WTC11 (cell line): ENCODE measurements around the gene PGP.

Source experiments
- IRF2 ChIP-seq: sonication (generic); formaldehyde crosslinking; IDR thresholded peaks from 2 replicates; pipeline ENCODE4 v1.8.0; 2022; ENCODE audit warnings: low read depth, missing genetic modification reagents, borderline replicate concordance
- NR2C2 ChIP-seq: sonication (generic); formaldehyde crosslinking; IDR thresholded peaks from 2 replicates; pipeline ENCODE4 v1.8.0; 2022; ENCODE audit warnings: mild to moderate bottlenecking, missing genetic modification reagents
- ZNF121 ChIP-seq: sonication (generic); formaldehyde crosslinking; IDR thresholded peaks from 2 replicates; pipeline ENCODE4 v1.8.0; 2023; ENCODE audit warnings: missing genetic modification reagents
- ZNF219 ChIP-seq: sonication (generic); formaldehyde crosslinking; IDR thresholded peaks from 2 replicates; pipeline ENCODE4 v1.8.0; 2023; ENCODE audit warnings: missing genetic modification reagents, mild to moderate bottlenecking, borderline replicate concordance
- TF ChIP-seq, protein P1 (sequence below): fragments of 200-600 bp; IDR thresholded peaks from 2 replicates; pipeline ENCODE4 v1.8.0; 2022; ENCODE audit warnings: antibody characterized with exemption
- TF ChIP-seq, protein P2 (sequence below): sonication (generic); formaldehyde crosslinking; IDR thresholded peaks from 2 replicates; pipeline ENCODE4 v1.8.1; 2022; ENCODE audit warnings: mild to moderate bottlenecking, missing genetic modification reagents, moderate library complexity, borderline replicate concordance
- TF ChIP-seq, protein P3 (sequence below): sonication (generic); formaldehyde crosslinking; IDR thresholded peaks from 2 replicates; pipeline ENCODE4 v1.8.0; 2022; ENCODE audit warnings: mild to moderate bottlenecking, missing genetic modification reagents
- TF ChIP-seq, protein P4 (sequence below): sonication (generic); formaldehyde crosslinking; IDR thresholded peaks from 2 replicates; pipeline ENCODE4 v1.8.1; 2023; ENCODE audit warnings: mild to moderate bottlenecking, missing genetic modification reagents, moderate library complexity
- TF ChIP-seq, protein P5 (sequence below): sonication (generic); formaldehyde crosslinking; IDR thresholded peaks from 2 replicates; pipeline ENCODE4 v1.8.1; 2022; ENCODE audit warnings: low read depth, missing genetic modification reagents, borderline replicate concordance
- TF ChIP-seq, protein P6 (sequence below): sonication (generic); formaldehyde crosslinking; IDR thresholded peaks from 2 replicates; pipeline ENCODE4 v1.8.1; 2023; ENCODE audit warnings: mild to moderate bottlenecking, missing genetic modification reagents
- TF ChIP-seq, protein P7 (sequence below): sonication (generic); formaldehyde crosslinking; IDR thresholded peaks from 2 replicates; pipeline ENCODE4 v1.8.0; 2023; ENCODE audit warnings: missing genetic modification reagents, mild to moderate bottlenecking, borderline replicate concordance
- TF ChIP-seq, protein P8 (sequence below): sonication (generic); formaldehyde crosslinking; IDR thresholded peaks from 2 replicates; pipeline ENCODE4 v1.8.0; 2022; ENCODE audit warnings: mild to moderate bottlenecking, missing genetic modification reagents

DNA sequence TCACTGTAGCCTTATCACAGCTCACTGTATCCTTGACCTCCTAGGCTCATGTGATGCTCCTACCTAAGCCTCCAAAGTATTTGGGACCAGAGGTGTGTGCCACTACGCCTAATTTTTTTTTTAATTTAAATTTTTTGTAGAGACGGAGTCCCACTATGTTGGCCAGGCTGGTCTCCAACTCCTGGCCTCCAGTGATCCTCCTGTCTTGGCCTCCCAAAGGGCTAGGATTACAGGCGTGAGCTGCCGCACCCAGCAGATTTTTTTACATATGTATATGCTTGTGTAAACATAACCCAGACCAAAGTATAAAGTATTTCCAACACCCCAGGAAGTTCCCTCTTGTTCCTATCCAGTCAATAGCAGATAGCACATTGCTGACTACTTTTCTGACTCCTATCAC, 1.7 kb upstream of the PGP start:
- TF ChIP-seq, protein P1, sequence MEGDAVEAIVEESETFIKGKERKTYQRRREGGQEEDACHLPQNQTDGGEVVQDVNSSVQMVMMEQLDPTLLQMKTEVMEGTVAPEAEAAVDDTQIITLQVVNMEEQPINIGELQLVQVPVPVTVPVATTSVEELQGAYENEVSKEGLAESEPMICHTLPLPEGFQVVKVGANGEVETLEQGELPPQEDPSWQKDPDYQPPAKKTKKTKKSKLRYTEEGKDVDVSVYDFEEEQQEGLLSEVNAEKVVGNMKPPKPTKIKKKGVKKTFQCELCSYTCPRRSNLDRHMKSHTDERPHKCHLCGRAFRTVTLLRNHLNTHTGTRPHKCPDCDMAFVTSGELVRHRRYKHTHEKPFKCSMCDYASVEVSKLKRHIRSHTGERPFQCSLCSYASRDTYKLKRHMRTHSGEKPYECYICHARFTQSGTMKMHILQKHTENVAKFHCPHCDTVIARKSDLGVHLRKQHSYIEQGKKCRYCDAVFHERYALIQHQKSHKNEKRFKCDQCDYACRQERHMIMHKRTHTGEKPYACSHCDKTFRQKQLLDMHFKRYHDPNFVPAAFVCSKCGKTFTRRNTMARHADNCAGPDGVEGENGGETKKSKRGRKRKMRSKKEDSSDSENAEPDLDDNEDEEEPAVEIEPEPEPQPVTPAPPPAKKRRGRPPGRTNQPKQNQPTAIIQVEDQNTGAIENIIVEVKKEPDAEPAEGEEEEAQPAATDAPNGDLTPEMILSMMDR: no peak
- TF ChIP-seq, protein P2, sequence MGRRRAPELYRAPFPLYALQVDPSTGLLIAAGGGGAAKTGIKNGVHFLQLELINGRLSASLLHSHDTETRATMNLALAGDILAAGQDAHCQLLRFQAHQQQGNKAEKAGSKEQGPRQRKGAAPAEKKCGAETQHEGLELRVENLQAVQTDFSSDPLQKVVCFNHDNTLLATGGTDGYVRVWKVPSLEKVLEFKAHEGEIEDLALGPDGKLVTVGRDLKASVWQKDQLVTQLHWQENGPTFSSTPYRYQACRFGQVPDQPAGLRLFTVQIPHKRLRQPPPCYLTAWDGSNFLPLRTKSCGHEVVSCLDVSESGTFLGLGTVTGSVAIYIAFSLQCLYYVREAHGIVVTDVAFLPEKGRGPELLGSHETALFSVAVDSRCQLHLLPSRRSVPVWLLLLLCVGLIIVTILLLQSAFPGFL (CRISPR knock-in tag): no peak
- TF ChIP-seq, protein P3, sequence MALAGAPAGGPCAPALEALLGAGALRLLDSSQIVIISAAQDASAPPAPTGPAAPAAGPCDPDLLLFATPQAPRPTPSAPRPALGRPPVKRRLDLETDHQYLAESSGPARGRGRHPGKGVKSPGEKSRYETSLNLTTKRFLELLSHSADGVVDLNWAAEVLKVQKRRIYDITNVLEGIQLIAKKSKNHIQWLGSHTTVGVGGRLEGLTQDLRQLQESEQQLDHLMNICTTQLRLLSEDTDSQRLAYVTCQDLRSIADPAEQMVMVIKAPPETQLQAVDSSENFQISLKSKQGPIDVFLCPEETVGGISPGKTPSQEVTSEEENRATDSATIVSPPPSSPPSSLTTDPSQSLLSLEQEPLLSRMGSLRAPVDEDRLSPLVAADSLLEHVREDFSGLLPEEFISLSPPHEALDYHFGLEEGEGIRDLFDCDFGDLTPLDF (CRISPR knock-in tag): no peak
- TF ChIP-seq, protein P4, sequence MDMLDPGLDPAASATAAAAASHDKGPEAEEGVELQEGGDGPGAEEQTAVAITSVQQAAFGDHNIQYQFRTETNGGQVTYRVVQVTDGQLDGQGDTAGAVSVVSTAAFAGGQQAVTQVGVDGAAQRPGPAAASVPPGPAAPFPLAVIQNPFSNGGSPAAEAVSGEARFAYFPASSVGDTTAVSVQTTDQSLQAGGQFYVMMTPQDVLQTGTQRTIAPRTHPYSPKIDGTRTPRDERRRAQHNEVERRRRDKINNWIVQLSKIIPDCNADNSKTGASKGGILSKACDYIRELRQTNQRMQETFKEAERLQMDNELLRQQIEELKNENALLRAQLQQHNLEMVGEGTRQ (CRISPR knock-in tag): no peak
- TF ChIP-seq, protein P5, sequence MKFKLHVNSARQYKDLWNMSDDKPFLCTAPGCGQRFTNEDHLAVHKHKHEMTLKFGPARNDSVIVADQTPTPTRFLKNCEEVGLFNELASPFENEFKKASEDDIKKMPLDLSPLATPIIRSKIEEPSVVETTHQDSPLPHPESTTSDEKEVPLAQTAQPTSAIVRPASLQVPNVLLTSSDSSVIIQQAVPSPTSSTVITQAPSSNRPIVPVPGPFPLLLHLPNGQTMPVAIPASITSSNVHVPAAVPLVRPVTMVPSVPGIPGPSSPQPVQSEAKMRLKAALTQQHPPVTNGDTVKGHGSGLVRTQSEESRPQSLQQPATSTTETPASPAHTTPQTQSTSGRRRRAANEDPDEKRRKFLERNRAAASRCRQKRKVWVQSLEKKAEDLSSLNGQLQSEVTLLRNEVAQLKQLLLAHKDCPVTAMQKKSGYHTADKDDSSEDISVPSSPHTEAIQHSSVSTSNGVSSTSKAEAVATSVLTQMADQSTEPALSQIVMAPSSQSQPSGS (CRISPR knock-in tag): no peak
- TF ChIP-seq IRF2 (CRISPR knock-in tag) (no peak), ZNF121 (CRISPR knock-in tag) (no peak), NR2C2 (CRISPR knock-in tag) (no peak), ZNF219 (no peak)
- TF ChIP-seq, protein P6, sequence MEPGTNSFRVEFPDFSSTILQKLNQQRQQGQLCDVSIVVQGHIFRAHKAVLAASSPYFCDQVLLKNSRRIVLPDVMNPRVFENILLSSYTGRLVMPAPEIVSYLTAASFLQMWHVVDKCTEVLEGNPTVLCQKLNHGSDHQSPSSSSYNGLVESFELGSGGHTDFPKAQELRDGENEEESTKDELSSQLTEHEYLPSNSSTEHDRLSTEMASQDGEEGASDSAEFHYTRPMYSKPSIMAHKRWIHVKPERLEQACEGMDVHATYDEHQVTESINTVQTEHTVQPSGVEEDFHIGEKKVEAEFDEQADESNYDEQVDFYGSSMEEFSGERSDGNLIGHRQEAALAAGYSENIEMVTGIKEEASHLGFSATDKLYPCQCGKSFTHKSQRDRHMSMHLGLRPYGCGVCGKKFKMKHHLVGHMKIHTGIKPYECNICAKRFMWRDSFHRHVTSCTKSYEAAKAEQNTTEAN (CRISPR knock-in tag): no peak
- TF ChIP-seq, protein P7, sequence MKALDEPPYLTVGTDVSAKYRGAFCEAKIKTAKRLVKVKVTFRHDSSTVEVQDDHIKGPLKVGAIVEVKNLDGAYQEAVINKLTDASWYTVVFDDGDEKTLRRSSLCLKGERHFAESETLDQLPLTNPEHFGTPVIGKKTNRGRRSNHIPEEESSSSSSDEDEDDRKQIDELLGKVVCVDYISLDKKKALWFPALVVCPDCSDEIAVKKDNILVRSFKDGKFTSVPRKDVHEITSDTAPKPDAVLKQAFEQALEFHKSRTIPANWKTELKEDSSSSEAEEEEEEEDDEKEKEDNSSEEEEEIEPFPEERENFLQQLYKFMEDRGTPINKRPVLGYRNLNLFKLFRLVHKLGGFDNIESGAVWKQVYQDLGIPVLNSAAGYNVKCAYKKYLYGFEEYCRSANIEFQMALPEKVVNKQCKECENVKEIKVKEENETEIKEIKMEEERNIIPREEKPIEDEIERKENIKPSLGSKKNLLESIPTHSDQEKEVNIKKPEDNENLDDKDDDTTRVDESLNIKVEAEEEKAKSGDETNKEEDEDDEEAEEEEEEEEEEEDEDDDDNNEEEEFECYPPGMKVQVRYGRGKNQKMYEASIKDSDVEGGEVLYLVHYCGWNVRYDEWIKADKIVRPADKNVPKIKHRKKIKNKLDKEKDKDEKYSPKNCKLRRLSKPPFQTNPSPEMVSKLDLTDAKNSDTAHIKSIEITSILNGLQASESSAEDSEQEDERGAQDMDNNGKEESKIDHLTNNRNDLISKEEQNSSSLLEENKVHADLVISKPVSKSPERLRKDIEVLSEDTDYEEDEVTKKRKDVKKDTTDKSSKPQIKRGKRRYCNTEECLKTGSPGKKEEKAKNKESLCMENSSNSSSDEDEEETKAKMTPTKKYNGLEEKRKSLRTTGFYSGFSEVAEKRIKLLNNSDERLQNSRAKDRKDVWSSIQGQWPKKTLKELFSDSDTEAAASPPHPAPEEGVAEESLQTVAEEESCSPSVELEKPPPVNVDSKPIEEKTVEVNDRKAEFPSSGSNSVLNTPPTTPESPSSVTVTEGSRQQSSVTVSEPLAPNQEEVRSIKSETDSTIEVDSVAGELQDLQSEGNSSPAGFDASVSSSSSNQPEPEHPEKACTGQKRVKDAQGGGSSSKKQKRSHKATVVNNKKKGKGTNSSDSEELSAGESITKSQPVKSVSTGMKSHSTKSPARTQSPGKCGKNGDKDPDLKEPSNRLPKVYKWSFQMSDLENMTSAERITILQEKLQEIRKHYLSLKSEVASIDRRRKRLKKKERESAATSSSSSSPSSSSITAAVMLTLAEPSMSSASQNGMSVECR (CRISPR knock-in tag): no peak
- TF ChIP-seq, protein P8, sequence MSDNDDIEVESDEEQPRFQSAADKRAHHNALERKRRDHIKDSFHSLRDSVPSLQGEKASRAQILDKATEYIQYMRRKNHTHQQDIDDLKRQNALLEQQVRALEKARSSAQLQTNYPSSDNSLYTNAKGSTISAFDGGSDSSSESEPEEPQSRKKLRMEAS (CRISPR knock-in tag): no peak
